GM13977 (cell line): ENCODE results near the gene C12orf43.

Experiments used
- DNase-seq: peaks from one replicate; pipeline ENCODE4 v3.0.0; 2012; ENCODE audit warnings: low spot score
- in situ Hi-C: fragments of 300-500 bp; cut with MboI; formaldehyde crosslinking; loops from one replicate; pipeline ENCODE4 v1.12.0; 2022; ENCODE audit warnings: low sequenced_read_pairs, low pct_unique_long_range_greater_than_20kb, mixed read lengths, inconsistent platforms; ENCODE audit not compliant: unreplicated experiment
- TF ChIP-seq, protein P1 (sequence below): IDR thresholded peaks from 2 replicates; pipeline ENCODE4 v1.5.1; 2012; ENCODE audit warnings: mild to moderate bottlenecking, control low read depth; ENCODE audit not compliant: insufficient read depth; ENCODE audit errors: extremely low read depth, missing control alignments

Gene C12orf43

GRCh38 chr12:120993496-120993895 lies 22.8 kb downstream of the C12orf43 start:
- TF ChIP-seq, protein P1, sequence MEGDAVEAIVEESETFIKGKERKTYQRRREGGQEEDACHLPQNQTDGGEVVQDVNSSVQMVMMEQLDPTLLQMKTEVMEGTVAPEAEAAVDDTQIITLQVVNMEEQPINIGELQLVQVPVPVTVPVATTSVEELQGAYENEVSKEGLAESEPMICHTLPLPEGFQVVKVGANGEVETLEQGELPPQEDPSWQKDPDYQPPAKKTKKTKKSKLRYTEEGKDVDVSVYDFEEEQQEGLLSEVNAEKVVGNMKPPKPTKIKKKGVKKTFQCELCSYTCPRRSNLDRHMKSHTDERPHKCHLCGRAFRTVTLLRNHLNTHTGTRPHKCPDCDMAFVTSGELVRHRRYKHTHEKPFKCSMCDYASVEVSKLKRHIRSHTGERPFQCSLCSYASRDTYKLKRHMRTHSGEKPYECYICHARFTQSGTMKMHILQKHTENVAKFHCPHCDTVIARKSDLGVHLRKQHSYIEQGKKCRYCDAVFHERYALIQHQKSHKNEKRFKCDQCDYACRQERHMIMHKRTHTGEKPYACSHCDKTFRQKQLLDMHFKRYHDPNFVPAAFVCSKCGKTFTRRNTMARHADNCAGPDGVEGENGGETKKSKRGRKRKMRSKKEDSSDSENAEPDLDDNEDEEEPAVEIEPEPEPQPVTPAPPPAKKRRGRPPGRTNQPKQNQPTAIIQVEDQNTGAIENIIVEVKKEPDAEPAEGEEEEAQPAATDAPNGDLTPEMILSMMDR: no peak
- in situ Hi-C loops: no loop called here
- no peak for DNase-seq

DNA sequence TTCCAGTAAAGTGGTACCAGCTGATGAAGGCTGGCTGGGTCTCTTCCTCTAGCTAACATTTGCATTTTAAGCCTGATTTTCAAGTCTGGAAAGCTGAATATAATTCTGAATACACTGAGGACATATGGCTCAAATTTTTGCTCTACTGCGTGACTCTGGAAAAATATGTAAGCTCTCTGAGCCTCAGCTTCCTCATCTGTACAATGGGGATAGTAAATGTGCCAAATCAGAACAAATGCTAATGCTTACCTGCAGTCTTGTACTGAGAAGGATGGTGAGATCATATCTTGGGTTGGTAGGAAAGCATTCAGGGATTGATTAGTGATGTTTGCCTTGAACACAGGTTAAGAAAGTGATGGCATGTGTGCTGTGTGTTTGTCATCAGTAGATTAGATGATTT lies 23.3 kb downstream of the C12orf43 start:
- DNase-seq: no peak
- in situ Hi-C loops: no loop called here
- TF ChIP-seq, protein P1: no peak

DNA sequence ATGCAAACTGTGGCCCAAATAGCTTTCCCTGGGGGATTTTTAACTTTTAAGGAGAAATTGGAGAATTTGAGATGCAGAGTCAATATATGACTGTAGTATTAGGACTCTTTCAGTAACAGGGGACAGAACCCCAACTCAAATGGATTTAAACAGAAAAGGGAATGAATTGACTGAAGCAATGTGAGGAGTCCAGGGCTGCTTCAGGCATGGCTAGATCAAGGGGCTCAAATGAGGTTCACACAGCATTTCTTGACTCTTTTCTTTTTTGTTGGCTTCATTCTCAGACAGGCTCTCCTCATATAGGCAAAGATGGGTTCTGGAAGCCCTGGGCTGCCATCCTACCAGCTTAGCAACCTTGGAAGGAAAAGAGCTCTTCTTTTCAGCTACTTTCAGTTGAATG lies 24.3 kb downstream of the C12orf43 start:
- TF ChIP-seq, protein P1: no peak
- no peak for DNase-seq
- in situ Hi-C loops: no loop called here

DNA sequence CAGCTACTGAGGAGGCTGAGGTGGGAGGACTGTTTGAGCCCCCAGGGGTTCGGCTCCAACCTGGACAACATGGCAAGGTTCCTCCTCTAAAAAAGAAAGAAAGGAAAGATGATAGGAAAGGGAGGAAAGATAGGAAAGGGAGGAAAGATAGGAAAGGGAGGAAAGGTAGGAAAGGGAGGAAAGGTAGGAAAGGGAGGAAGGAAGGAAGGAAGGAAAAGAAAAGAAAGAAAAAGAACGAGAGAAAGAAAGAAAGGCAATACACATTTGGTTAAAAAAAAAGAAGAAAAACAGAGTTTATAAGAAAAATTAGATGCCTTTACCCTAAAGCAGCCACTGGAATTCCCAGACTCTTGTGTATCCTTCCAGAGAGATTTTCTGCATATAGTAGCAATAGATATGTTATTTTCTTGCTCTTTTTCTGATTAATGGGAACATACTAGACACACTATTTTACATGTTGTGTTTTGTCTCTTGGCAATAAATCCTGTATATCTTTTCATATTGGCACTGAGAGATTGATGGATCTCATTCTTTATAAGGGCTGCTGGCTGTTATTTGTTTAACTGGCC lies 25.7 kb downstream of the C12orf43 start:
- TF ChIP-seq, protein P1: no peak
- in situ Hi-C loops: no loop called here
- no peak for DNase-seq

GRCh38 chr12:120989687-120990086 lies 26.6 kb downstream of the C12orf43 start:
- TF ChIP-seq, protein P1: no peak
- in situ Hi-C loops: no loop called here
- no peak for DNase-seq

GRCh38 chr12:120988658-120989057 lies 27.6 kb downstream of the C12orf43 start:
- TF ChIP-seq, protein P1: no peak
- in situ Hi-C loops: no loop called here
- no peak for DNase-seq

DNA sequence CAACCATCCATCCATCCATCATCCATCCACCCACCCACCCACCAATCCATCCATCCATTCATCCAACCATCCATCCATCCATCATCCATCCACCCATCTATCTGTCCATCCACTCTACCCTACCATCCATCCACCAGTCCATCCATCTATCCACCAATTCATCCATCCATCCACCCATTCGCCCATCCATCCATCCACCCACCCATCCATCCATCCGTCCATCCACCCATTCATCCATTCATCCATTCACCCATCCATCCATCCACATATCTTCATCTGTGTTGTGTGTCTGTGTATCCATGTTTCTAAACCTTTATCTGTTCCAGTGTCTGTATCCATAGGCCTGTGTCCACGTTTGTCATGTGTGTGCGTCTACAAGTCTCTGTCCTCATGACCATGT lies 28.1 kb downstream of the C12orf43 start:
- no peak for DNase-seq
- TF ChIP-seq, protein P1: no peak
- in situ Hi-C loops: no loop called here
